GM21786 (cell line): Measurements from ENCODE around the gene SYNE2.
A peak's percentile ranks its signal among the peaks of the same experiment; 100 is the strongest.

Source experiments
- ATAC-seq: cut with Tn5 transposase; IDR thresholded peaks from one replicate; pipeline ENCODE4 v1.9.1; 2021; ENCODE audit not compliant: unreplicated experiment

Gene SYNE2

DNA sequence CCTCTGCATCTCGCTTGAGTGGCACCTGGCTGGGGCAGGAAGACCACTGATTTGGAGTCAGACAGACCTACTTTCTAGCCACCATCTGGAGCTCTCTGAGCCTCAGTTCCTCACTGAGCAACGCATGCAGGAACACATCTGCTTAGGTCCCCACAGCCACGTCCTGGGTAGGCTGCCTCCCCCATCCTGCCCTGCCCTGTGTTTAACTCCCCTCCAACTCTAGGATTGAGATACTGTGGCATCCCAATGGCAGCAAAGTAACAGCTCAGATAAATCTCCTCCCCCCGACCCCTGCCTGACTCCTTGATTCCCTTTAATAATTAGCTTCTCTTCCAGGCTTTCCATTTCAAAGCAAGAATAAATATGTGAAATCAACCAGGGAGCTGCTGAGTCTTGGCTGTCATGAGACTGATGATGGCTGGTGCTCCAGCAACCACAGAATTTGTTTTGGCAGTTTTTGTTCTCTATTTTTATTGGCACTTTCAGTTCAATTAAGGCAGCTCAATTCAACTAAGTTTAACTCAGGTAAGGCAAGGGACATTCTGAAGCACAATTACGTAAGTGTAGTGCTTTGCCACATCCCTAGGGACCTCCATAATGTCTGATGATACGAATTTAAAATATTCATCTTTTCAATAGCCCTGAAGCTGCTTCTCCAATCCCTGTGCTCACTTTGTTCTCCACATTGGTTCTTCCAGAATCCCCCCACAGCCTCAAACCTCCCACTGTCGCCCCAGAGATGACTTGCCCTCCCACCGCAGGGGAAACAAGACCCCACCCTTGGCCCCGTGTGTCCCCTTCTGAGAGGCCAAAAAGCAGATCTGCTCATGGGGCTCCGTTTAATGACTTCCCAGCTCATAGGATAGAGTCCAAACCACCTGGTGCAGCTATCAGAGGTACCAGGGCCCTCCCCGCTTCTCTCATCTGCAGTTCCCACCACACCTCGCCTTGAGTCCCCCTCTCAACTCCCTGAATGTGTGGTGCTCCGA, 383.1 kb downstream of the SYNE2 start:
- ATAC-seq = peak; percentile 63

DNA sequence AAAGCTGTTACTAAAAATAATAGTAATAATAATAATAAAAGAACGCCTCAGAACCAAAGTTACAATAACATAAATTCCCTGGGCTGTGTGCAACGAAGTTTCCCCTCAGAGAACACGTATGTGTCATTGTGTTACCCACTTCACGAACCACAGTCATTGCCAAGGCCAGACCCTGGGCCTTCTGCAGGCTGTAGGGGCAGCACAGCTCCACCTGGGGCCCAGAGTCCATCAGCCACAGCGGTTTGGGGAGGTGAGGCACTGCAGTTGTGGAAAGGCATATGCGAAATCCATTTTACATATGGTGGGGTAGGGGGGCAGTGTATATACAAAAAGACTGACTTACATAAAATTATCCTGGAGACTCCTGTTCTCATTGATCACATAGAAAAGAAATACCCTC, 385.2 kb downstream of the SYNE2 start:
- no peak for ATAC-seq

DNA sequence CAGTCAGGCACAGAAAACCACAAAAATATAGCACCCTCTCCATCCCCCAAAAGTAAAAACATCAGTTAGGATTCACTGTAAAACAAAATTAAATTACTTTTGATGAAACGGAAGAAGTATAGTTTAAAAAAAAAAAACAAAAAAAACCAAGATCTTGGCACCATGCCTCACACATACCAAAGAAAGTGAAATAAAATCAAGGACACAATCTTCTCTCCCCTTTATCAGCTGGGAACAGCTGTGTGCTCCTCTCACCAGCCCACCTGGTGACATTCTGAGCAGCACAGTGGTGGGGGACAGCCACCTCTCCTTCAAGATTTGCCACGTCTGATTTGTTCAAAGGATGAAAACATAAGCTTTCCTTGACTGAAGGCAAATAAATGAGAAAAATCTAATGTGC, 385.8 kb downstream of the SYNE2 start:
- no peak for ATAC-seq

DNA sequence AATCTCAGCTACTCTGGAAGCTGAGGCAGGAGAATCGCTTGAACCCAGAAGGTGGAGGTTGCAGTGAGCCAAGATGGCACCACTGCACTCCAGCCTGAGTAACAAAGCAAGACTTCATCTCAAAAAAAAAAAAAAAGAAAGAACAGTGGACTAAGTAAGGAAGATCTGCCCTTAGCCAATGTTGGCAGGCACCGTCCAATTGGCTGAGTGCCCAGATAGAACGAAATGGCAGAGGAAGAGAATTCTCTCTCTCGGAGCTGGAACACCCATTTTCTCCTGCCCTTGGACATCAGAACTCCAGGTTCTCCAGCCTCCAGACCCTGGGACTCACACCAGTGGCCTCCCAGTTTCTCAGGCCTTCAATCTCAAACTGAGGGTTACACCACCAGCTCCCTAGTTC, 391.5 kb downstream of the SYNE2 start:
- ATAC-seq = no peak

DNA sequence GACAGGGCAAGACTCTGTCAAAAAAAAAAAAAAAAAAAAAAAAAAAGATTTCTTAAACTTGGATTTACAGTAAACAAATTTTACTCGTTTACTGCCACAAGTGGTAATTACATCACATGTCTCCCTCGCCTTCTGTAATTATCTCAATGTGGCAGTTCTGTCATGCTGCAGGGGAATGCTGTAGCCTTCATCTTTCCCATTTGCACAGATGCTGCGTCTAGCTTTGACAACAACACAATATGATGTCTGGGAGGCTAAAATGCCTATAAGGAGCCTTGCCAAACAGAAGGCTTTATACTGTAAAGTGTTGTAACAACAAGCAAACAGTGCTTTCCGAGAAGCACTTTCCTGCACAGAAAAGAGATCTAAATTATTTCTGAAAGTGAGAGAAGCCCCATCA, 392.7 kb downstream of the SYNE2 start:
- ATAC-seq = no peak

DNA sequence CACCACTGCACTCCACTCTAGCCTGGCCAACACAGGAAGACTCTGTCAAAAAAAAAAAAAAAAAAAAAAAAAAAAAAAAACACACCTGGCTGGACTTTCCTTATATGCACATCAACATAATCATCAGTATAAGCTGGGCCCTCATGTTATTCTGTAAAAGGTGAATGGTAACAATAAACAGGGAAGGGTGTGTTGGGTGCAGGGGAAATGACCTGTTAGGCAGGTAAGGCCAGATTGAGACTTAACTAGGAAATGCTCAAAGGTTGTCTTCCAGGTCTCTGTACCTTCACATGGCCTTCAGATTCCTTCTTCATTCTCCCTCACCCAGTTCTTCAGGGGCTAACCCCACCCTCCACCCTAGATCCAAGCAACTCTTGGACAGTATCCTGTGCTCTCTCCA, 393.9 kb downstream of the SYNE2 start:
- ATAC-seq = no peak

DNA sequence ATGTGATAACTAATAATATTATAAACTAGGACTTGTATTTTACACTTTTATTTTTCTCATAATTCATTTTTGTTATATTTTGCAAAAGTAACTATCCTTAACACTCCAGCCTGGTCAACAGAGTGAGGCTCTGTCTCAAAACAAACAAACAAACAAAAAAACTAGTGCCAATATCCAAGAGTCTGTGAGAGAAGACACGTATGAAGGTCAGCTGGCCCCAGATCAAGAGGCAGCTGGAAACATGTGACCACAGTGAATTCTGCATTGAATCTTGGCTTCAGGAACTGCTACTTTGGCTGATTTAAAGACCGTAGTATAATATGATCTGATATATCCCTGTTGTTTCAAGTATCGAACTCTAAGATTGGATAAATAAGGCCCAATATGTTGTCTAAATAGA, 394.4 kb downstream of the SYNE2 start:
- ATAC-seq = no peak

DNA sequence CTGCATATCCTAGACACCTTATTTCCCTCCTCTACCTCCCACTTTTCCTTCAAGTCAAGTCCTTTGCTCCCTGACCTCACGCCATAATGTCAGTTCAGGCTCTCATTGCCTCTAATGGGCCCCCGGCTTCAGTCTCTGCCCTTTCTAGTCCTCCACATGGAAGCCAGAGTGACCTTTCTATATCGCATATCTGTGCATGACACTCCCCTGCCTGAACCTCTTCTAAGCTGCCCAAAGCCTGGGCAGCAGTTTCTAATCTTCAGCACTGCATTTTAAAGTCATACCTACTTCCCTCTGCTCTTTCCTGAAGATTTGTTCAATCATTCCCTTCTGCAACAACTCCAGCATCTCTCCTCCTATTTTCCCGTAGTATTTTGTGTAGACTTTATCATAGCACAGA, 395.9 kb downstream of the SYNE2 start:
- ATAC-seq = no peak

DNA sequence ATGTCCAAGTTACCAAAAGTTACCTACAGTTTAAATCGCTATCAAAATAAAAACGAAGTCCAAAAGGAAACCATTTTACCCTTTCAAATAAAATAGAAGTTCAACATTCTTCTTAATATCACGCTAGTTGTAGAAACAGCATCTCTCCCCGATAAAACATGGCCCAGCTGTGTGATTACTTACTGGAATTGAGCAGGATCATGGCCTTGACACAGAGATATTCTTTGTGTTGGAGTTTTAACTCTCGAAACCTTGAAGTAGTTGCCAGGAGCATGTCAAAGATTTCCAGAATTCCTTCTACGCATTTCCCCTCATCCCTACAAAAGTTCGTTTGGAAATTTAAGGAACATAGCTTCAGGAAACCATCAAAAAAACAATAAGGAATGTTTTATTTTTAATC, 396.6 kb downstream of the SYNE2 start:
- ATAC-seq = no peak

DNA sequence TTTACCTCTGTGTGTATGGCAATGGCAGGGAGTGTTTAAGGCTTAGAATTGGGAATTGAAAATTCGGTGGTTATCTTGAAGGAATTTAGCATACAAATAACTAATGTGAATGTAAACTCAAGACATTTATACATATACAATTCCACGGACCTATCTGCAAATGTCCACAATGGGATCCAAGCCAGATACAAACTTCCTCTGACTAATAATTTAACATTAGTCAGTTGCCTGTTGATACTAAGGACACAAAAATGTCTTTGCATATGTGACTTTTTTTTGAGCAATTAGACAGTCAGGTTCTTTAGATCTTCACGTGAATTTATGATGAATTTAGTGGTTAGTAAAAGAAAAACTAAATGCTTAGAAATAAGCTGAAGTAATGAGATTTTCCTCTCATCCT, 400.9 kb downstream of the SYNE2 start:
- no peak for ATAC-seq

DNA sequence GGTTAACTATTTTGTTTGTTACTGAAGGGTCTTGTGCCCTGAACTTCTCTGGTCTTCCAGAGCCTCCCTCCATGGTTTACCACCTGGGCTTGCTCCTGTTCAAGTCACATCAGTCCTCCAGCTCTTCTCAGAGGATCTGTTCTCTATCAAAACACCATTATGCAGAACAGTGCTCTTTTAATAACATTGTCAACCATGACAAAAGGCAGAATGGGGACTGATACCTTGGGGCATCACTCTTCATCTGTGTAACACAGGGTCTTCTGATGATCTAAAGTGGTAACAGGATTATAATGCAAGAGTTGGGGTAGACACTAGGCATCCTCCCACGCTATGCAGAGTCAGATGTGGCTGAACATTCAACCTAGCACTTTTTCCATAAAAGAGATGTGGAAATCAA, 403.0 kb downstream of the SYNE2 start:
- ATAC-seq = no peak

DNA sequence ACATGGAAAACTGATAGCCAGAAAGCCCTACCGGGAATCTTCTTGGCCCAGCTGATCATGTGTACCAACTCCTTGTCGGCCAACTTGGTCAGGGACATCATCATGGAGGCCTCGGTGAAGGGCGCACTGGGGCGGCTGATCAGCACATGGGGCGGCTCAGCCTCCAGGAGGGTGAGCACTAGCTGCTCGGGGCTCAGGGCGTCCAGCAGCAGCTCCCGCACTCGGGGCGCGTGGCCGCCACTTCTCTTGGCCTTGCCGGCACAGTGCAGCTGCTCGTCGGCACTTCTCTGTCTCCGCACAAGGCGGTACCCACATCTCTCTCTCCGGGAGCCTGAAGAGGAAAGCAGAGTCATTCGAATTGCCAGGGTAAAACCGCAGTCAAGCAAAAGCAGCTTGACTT, 407.6 kb downstream of the SYNE2 start:
- ATAC-seq = no peak

DNA sequence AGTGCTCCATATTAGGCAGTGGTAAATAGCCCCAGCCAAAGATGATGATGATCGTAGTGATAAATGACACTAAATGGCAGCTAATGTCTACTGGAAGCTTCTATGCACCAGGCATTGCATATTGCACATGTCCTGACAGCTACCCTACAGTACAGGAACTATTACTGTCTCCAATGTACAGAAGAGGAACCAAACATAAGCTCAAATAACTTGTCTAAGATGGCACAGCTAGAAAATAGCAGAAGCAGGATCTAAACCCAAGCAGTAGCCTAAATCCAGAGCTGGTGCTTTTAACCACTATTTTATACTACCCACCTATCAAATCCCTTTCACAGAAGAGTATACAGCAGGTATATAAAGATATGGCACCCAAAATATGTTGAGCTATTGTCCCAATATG, 412.4 kb downstream of the SYNE2 start:
- no peak for ATAC-seq

DNA sequence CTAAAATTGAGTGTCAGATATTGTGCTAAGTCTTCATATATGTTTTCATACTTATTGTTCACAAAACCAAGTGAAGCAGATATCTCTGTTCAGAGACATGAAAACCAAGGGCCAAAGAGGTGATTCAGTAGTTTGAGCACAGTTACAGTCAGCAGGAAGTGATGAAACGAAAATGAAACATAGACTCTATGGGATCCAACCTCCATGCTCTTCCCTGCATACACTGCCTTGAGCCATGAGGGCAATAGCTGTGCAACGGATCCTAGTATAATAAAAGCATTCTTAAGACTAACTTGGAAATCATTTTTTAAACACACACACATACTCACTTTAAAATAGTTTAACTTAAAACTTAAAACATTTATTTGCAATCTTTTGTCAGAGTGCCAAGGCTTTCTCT, 413.4 kb downstream of the SYNE2 start:
- ATAC-seq = no peak

DNA sequence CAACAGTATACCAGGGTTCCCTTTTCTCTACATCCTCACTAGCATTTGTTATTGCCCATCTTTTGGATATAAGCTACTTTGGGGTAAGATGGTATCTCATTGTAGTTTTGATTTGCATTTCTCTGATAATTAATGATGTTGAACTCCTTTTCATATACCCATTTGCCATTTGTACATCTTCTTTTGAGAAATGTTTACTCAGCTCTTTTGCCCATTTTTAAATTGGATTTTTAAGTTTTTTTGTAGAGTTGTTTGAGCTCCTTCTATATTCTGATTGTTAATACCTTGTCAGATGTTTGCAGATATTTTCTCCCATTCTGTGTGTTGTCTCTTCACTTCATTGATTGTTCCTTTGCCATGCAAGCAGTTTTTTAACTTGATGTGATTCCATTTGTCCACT, 419.2 kb downstream of the SYNE2 start:
- no peak for ATAC-seq
